Measurements from ENCODE around the gene CD96.

- TF ChIP-seq CTCF (conservative IDR thresholded peaks at IDR 0.05; ENCODE audit: low read length) (no peak), EZH2phosphoT487 (IDR thresholded peaks at IDR 0.05; ENCODE audit: borderline replicate concordance, low read depth, low read length) (no peak)
These were observed 108.6 kb downstream of the CD96 start for GRCh38 chr3:111650378-111651275.

Measured in OCI-LY7 (cell line).